ENCODE data around the gene DMXL1.
A peak's percentile ranks its signal among the peaks of the same experiment; 100 is the strongest.

DMXL1 gene

GRCh38 chr5:119293516-119293829, 222.6 kb downstream of the DMXL1 start:
- Histone ChIP-seq H3K4me1 (ENCODE audit: control insufficient read depth, insufficient read depth, low read length) (peaks cover 7% of the 10 kb centered on the region), H3K27ac (ENCODE audit: extremely low read depth, low read depth, low read length) (no peak overlapping the region), H3K36me3 (ENCODE audit: control insufficient read depth in 2 of 2, insufficient read depth in 1 of 2, low read length in 2 of 2) (no peaks in the 10 kb centered on the region), H3K4me3 (ENCODE audit: low read depth, low read length) (no peak overlapping the region), H3K9me3 (ENCODE audit: control insufficient read depth, insufficient read depth, low read depth, low read length) (no peaks in the 10 kb centered on the region)
- TF ChIP-seq ZBTB1 (tag by site-specific recombination; IDR thresholded peaks at IDR 0.05) (no peak), ZNF664 (tag by site-specific recombination; IDR thresholded peaks at IDR 0.05) (0 out of 2 replicates have a peak, but pooled peaks have one; percentile 31)
- ChIA-PET POLR2A (no interaction called here), CTCF (no interaction called here)

All from HEK293 (cell line).